GM18508 (cell line): ENCODE data around the gene FKTN.
"Not testable (repeated sequence)": the region's sequence is repeated elsewhere in the genome, so short reads cannot be mapped to it uniquely, and the experiment has no call there.

Experiments
- ATAC-seq: cut with Tn5 transposase; IDR thresholded peaks from one replicate; pipeline ENCODE4 v1.9.1; 2021; ENCODE audit warnings: moderate number of reproducible peaks; ENCODE audit not compliant: insufficient read depth, unreplicated experiment

Gene FKTN

GRCh38 chr9:105557804-105558610, at the start of gene FKTN:
Gene FKTN, plus strand, starts transcription at chr9:105558131. Its CDS starts 16,902 bp downstream, at chr9:105575033.
- ATAC-seq = peak; percentile 86

DNA sequence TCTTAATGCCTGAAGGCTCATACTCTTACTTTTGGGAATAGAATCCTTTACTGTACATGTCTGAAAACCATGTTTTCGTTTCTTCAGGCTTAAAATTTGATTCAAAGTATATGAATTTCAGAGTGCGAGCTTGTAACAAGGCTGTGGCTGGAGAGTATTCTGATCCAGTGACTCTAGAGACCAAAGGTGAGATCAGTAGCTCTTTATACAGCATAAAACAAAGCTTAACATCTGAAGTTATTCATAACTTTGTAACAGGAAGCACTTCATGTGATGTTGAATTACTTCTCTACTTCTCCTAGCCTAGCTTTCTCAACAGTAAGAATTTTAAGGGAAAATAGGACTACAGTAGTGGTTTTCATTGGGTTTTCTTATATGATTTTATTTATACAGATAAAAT, 49.4 kb upstream of the FKTN start:
- no peak for ATAC-seq

DNA sequence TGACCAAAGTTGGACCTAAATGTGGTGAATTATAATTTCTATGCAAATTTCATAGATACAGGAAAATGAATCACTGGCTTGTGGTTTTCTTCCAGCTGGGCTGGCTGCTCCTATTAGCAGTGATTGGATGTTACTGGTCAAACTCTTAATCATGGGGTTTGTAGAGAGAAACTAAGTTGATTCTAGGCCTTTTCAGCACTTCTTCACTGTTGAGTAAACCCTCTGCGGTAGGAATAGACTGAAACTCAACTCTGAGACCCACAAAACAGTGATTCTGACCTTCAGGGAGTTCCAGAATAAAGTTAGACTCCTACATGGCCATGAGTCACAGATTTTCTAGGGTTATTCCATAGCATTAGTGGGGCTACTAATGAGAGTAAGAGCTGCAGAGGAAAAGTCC, 47.9 kb upstream of the FKTN start:
- peak; percentile 64 for ATAC-seq

DNA sequence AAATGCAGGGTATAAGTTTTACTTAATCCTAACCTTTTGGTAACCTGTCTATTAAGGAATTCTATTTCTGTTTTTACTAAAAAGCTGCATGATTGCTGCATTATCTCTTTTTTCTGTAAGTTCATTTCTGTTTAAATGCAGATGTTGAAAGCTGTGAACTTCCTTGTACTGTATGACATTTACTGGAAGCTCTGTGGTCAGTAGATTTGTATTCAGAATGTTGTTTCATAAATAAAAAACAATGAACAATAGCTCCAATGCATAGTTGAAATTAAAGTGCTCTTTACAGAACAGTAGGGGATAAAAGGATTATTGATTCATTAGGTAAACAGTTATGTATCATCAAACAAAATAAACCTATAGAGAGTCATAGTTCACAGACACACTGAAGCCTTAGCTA, 46.5 kb upstream of the FKTN start:
- no peak for ATAC-seq

- no peak for ATAC-seq
Measured at GRCh38 chr9:105515811-105516413, 42.0 kb upstream of the FKTN start.

DNA sequence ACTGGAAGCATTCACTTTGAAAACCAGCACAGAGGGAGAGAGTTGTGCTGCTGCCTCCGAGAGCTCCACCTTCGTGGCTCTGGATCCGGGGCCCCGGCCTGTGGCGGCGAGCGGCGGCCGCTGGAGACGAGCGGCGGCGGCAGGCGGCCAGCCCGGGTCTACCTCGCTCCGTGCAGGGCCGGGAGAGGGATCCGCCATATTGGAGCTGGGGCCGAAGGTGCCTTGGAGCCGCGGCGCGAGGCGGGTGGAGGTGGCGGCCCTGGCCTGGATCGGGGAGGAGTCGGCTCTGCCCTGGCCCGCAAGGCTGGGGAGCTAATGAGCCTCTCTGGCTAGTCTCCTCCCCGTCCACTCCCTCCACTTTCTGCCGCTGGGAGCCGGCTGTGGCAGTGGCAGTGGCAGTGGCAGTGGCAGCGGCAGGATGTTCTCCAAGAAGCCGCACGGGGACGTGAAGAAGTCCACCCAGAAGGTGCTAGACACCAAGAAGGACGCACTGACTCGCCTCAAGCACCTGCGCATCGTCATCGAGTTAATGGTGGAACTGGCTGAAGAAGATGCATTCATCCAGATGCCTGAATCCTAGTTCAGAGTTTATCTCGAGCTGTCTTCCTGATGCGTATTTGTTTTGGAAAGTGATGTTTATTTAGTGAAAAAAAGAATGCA, 38.1 kb upstream of the FKTN start:
- not testable (repeated sequence) for ATAC-seq

DNA sequence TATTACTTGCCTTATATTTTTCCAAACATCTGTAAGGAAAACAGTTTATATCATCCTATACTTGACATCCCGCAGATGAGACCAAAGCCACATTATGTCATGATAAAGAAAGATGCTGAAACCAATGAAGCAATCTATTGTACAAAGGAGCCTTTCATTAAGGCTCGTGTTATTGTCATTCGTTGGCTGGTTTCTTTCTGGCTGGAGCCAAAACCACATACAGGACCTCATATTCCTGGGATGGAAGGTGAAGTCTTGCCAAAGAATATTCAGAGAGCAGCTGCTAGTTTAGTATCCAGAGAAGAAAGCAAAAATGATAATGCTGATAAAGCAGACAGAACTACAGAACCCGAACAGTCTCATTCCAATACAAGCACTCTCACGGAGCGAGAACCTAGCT, 36.9 kb upstream of the FKTN start:
- ATAC-seq = not testable (repeated sequence)

- ATAC-seq = peak; percentile 91
Measured at GRCh38 chr9:105522618-105523385, 35.1 kb upstream of the FKTN start.

GRCh38 chr9:105531530-105531929, 26.4 kb upstream of the FKTN start:
- no peak for ATAC-seq

DNA sequence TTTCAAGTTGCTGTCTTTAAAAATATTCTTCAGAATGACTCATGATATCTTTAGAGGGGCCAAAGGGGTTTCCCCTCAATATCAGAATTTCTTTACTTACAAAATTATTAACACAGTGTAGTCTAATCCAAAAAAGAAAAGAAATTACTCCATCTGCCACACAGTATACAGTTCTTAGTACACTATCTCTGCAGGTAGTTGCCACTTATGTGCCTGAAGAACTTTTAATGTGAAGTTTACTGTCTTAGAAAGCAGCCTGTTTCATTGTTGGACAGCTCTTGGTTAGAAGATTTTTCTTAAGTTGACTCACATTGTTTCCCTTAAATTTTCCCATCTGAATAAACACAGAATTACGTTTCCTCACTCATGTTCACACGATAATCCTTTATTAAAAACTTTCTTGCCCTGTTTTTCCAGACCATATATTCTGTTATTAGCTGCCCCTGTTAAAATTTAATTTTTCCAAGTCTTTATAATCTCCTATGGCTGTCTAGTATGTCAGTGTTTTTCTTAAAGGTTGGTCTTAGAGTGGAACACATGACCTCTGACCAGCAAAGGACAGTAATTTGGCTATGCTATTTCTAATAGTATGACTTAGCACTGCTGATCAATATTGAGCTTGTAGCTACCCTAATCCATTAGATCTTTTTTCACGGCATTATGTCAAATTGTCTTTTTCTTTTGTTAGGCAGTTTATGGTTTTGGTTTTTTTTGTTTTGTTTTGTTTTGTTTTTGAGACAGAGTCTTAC, 21.8 kb upstream of the FKTN start:
- ATAC-seq = peak; percentile 67

- ATAC-seq = no peak
Measured at GRCh38 chr9:105539452-105539851, 18.5 kb upstream of the FKTN start.

DNA sequence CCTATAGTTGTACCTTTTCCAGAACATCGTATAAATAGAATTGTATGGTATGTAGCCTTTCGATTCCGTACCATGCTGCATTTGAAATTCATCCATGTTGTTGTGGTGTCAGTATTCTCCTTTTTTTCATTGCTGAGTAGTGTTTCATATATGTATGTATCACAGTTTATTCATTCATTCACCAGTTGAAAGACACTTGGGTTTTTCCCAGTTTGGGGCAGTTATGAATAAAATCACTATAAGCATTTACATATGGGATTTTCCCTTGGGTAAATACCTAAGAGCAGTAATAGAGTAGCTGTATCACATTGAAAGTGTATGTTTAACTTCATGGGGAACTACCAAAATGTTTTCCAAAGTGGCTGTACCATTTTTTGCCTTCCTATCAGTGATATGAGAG, 16.1 kb upstream of the FKTN start:
- peak; percentile 97 for ATAC-seq

GRCh38 chr9:105554042-105554441, 3.9 kb upstream of the FKTN start:
- ATAC-seq = no peak

DNA sequence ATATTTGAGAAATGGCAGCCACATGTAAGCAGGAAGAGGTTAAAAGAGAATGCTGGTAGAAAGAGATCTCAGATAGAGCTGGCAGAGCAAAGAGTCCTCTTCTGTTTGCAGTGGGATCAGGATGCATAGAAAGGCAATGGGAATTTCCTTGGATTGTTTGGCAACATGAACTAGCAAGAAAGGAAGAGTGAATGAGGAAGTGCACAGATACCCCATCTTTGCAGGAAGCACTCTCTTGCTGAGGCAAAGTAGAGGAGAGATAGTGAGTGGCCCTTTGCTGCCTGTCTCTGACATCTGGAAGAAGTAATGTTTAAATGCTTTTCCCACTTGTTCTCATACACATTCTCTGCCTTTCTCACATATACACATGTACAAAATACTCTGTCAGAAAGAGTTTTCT, 14.5 kb downstream of the FKTN start:
- no peak for ATAC-seq

DNA sequence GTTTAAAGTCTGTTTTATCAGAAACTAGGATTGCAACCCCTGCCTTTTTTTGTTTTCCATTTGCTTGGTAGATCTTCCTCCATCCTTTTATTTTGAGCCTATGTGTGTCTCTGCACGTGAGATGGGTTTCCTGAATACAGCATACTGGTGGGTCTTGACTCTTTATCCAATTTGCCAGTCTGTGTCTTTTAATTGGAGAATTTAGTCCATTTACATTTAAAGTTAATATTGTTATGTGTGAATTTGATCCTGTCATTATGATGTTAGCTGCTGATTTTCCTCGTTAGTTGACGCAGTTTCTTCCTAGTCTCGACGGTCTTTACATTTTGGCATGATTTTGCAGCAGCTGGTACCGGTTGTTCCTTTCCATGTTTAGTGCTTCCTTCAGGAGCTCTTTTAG, 22.0 kb downstream of the FKTN start:
- ATAC-seq = not testable (repeated sequence)

DNA sequence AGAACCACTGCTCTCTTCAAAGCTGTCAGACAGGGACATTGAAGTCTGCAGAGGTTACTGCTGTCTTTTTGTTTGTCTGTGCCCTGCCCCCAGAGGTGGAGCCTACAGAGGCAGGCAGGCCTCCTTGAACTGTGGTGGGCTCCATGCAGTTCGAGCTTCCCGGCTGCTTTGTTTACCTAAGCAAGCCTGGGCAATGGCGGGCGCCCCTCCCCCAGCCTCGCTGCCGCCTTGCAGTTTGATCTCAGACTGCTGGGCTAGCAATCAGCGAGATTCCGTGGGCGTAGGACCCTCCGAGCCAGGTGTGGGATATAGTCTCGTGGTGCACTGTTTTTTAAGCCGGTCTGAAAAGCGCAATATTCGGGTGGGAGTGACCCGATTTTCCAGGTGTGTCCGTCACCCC, 23.6 kb downstream of the FKTN start:
- ATAC-seq = not testable (repeated sequence)

DNA sequence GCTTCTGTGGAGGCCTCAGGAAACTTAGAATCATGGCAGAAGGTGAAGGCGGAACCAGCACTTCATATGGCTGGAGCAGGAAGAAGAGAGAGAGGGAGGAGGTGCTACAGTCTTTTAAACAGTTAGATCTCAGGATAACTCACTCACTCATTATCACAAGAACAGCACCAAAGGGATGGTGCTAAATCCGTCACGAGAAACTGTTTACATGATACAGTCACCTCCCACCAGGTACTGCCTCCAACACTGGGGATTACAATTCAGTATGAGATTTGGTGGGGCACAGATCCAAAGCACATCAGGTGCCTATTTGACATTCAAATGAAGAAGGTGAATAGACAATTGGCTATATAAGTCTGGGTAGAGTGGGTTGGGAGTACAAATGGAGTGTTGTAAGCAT, 35.2 kb downstream of the FKTN start:
- no peak for ATAC-seq

DNA sequence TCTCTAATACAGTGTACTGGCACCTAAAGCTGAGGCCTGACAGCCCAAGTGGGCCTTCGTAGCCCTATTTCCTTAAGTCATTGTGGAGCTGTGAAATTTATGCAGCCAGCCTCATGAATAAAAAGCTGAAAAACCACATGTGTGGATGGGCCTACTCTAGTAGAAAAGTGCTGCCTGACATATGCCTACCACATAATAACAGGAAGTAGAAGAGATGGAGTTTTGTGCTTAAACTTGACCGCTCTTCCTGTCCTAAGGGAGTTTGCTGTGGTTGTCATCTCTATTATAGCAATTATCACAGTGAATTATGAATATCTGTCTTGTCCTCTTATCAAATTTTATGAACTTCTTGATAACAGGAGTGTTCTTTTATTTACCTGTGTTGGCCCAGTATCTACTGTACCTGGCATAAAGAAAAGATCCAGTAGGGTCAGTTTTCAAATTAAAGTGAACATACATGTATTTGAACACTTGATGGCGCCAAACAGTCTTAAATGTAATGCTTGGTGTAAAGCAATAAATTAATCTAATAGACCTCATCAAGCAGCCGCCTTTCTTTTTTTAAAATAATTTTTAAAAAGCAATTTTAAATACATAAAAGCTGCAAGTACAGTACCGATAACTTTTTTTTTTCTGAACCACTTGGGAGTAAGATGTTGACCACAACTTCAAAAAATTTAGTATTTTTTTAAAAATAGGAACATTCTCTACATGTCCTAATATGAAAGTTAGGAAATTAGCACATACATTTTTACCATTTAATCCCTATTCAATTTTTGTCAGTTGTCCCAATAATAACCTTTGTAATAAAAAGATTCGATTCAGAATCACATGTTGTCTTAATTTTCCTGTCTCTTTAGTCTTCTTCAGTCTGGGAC, 51.0 kb downstream of the FKTN start:
- ATAC-seq = no peak

- ATAC-seq = no peak
Measured at GRCh38 chr9:105621001-105621400, 63.1 kb downstream of the FKTN start.
